ENCODE measurements around the gene HRH1.

The HRH1 gene

DNA sequence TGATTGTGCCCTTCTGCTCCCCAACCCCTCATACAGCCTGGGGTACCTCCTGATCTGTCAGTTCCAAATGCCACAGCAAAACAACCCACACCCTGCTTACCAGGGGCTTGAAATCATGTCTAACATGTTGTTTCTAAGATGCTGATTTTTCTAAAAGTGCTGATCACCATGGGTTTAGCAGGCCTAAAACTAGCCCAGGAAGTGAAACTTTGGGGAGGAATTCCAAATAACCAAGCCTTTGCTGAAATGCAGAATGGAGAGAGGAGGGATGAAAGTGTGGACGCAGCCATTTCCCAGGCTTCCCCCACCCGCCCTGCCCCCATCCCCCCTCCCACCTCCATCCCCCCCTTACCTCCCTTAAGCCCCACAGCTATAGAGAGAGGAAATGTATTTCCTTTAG lies 2.0 kb upstream of the HRH1 start:
- H3K4me3 ChIP-seq (replicated peaks in 1 of 2; ENCODE audit: low read depth in 2 of 2, low read length in 2 of 2): no peak overlapping the region
- no peak for DNase-seq (ENCODE audit: low read depth in 2 of 2)
- TF ChIP-seq, protein P1, sequence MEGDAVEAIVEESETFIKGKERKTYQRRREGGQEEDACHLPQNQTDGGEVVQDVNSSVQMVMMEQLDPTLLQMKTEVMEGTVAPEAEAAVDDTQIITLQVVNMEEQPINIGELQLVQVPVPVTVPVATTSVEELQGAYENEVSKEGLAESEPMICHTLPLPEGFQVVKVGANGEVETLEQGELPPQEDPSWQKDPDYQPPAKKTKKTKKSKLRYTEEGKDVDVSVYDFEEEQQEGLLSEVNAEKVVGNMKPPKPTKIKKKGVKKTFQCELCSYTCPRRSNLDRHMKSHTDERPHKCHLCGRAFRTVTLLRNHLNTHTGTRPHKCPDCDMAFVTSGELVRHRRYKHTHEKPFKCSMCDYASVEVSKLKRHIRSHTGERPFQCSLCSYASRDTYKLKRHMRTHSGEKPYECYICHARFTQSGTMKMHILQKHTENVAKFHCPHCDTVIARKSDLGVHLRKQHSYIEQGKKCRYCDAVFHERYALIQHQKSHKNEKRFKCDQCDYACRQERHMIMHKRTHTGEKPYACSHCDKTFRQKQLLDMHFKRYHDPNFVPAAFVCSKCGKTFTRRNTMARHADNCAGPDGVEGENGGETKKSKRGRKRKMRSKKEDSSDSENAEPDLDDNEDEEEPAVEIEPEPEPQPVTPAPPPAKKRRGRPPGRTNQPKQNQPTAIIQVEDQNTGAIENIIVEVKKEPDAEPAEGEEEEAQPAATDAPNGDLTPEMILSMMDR (IDR thresholded peaks at IDR 0.05; ENCODE audit: low read depth, low read length): no peak

DNA sequence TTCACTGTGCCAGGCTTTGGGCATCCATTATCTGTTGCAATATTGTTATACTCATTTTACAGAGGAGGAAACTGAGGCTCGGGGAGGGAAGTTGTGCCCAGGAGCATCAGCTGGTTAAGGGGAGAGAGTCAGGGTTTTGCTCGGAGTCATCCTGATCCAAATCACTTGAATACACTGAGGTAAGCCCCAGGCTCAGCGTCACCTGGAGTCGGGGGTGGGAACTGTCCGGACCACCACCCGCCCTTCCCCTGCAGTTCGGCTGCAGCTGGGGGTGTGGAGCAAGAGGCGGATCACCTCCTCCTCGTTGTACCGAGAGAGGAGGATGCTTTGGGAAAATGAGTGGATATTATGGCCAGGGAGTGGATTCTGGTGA lies 646 bp downstream of the HRH1 start:
- peak overlapping the region; percentile 80 to 84 for H3K4me3 ChIP-seq (replicated peaks in 1 of 2; ENCODE audit: low read depth in 2 of 2, low read length in 2 of 2)
- DNase-seq (ENCODE audit: low read depth in 2 of 2): peak in 1 of 2 donors; percentile 40
- TF ChIP-seq, protein P1 (IDR thresholded peaks at IDR 0.05; ENCODE audit: low read depth, low read length): peak; percentile 41

DNA sequence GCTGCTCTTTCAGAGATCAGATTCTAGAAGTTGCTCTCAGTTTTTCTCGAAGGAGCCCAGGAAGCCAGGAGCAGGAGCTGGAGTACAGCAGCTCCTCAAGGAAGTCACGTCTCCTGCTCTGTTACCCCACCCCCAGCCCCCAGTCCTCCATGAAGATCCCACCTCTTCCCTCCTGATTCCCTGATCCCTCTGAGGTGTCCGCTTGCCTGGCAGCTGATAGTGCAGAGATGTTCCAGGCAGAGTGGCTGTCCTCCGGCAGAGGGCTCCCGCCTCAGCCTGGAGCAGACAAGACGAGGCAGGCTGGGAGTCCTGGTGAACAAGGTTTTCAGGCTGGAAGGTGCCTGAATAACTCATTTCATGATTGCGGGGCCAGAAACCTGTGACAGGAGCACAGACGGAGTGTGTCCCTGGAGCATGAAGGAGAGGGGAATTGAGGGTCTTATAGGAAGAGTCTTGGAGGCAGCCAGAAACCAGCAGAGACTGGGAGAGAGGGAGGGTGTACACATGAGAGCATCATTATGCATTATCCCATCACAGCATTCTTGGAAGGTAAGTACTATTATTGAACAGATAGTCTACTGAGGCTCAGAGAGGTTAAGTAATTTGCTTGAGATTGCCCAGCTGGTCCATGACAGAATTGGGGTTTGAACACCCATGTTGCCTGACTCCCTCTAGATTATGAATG lies 1.2 kb downstream of the HRH1 start:
- TF ChIP-seq, protein P1 (IDR thresholded peaks at IDR 0.05; ENCODE audit: low read depth, low read length): peak; percentile 93
- peak; percentile 84 to 89 for DNase-seq (ENCODE audit: low read depth in 2 of 2)
- H3K4me3 ChIP-seq (replicated peaks in 1 of 2; ENCODE audit: low read depth in 2 of 2, low read length in 2 of 2): peak overlapping the region; percentile 80 to 84

DNA sequence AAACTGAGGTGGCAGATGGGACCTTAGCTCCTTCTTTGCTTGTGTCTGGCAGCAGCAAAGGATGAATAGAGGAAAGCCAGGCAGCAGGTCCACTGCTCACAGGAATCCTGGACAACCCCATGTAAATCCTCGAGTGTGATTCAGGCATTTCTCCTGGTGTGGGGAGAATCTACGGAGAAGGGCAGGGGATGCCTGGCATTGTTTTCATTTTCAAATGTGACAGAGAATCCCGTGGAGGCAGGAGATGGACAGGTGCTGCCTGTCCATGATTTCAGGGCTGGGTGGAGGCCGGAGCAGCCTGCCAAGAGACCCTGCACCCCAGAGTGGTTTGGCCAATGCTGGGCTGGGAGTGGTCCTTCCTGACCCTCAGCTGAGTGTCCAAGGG lies 1.7 kb downstream of the HRH1 start:
- no peak for DNase-seq (ENCODE audit: low read depth in 2 of 2)
- peak overlapping the region in 1 of 2 donors; percentile 84 for H3K4me3 ChIP-seq (replicated peaks in 1 of 2; ENCODE audit: low read depth in 2 of 2, low read length in 2 of 2)
- TF ChIP-seq, protein P1 (IDR thresholded peaks at IDR 0.05; ENCODE audit: low read depth, low read length): no peak

DNA sequence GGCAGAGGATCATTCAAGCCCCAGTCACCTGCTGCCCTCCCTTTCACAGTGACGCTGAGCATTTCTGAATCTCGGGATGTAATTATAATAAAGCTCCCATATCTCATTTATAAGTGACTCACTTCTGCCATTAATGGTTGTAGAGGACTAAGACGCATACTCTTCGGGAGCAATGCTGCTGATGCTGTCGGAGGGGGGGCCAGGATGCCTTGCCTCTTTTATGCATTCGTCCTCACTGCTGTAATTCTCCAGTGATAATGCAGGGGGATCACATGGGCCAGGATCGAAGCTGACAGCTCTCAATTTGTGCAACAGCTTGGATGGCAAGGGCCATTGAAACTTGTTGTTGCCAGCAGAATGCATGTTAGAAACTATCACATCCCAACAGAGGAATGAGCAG lies 3.1 kb downstream of the HRH1 start:
- no peak overlapping the region for H3K4me3 ChIP-seq (replicated peaks in 1 of 2; ENCODE audit: low read depth in 2 of 2, low read length in 2 of 2)
- TF ChIP-seq, protein P1 (IDR thresholded peaks at IDR 0.05; ENCODE audit: low read depth, low read length): no peak
- DNase-seq (ENCODE audit: low read depth in 2 of 2): no peak

DNA sequence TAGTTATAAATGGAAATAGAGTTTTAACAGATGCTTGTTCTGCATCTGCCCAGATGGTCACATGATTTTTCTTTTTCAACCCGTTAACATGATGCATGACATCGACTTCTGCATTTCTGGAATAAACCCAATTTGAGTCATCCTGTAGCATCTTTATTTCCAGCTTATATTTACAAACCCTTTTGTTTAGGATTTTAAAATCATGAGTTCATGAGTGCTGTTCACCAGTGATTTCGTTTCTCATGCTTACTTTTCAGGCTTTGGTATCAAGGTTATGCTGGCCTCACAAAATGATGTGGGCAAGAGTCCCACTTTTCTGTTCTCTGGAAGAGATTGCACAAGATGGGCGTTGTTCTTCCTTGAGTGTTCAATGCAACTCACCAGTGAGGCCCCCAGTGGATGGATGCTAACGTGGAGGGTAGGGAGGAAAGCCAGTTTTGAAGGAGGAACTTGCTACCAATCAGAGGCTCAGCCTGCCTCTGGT lies 5.2 kb downstream of the HRH1 start:
- TF ChIP-seq, protein P1 (IDR thresholded peaks at IDR 0.05; ENCODE audit: low read depth, low read length): peak; percentile 38
- no peak overlapping the region for H3K4me3 ChIP-seq (replicated peaks in 1 of 2; ENCODE audit: low read depth in 2 of 2, low read length in 2 of 2)
- DNase-seq (ENCODE audit: low read depth in 2 of 2): peak; percentile 91 to 94

DNA sequence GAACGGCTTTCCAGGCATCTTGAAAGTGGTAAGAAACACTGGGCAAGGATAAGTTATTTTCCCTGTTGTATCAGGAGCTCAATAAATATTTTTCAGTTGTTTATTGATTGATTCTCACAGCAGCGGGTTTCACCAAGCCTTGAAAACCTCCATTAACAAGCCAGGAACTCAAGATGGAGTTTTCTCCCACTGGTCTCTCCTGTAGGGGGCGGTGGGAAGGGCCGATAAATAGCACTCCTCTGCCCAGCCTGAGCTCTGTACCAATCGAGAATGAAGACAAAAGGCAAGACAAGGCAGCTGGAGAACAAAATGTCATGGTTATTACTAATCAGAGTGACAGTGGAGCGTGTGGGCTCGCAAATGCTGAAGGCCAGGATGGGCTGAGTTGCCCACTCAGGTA lies 7.4 kb downstream of the HRH1 start:
- TF ChIP-seq, protein P1 (IDR thresholded peaks at IDR 0.05; ENCODE audit: low read depth, low read length): no peak

More for the DNA sequence above, 7.4 kb downstream of the HRH1 start:
- H3K4me3 ChIP-seq (replicated peaks in 1 of 2; ENCODE audit: low read depth in 2 of 2, low read length in 2 of 2): no peak overlapping the region
- no peak for DNase-seq (ENCODE audit: low read depth in 2 of 2)

Measured in cardiac fibroblast (primary cell).